ENCODE results near the gene PDE3A. TPM values are rescaled to one million over a fixed set of nuclear protein-coding genes. Genes with fewer than 3 reads are reported as not detected.

Gene PDE3A
- total RNA-seq, 2 experiments from 2014 or later, result not detected

- Histone ChIP-seq H3K4me3 (ENCODE audit: low read depth, low read length, poor library complexity, severe bottlenecking) (no peak overlapping the region), H4K20me1 (ENCODE audit: insufficient read depth, low read length) (no peaks in the 10 kb centered on the region), H3K9me2 (ENCODE audit: insufficient read depth, low read length) (no peaks in the 10 kb centered on the region), H3K4me1 (ENCODE audit: insufficient read depth, low read length, poor library complexity, severe bottlenecking) (no peaks in the 10 kb centered on the region), H3K4me2 (ENCODE audit: low read length) (no peak overlapping the region), H2AFZ (ENCODE audit: low read length) (no peak overlapping the region), H3K36me3 (ENCODE audit: insufficient read depth, low read length) (no peaks in the 10 kb centered on the region), H3K27ac (ENCODE audit: low read depth, low read length, poor library complexity, severe bottlenecking) (no peak overlapping the region), H3K9me3 (ENCODE audit: low read length) (no peaks in the 10 kb centered on the region), H3K79me2 (ENCODE audit: insufficient read depth, low read depth, low read length) (no peaks in the 10 kb centered on the region)
- no TSS peak for BruUV-seq (replicated peaks)
- intact Hi-C loops (cut with micrococcal nuclease; ENCODE audit: unreplicated experiment), result no loop called here
- ChIA-PET CTCF (ENCODE audit: unreplicated experiment) (interaction anchor here (0.6 kb wide), 1 partner anchor 239 kb away, joined by 5 read pairs; no protein-coding TSS in a partner anchor), POLR2A (interaction anchor here (0.7 kb wide), 1 partner anchor 1375 kb away, joined by 4 read pairs; no protein-coding TSS in a partner anchor)
- TF ChIP-seq EZH2phosphoT487 (IDR thresholded peaks at IDR 0.05; ENCODE audit: borderline replicate concordance, low read depth, low read length), result no peak
- TF ChIP-seq, protein P1, sequence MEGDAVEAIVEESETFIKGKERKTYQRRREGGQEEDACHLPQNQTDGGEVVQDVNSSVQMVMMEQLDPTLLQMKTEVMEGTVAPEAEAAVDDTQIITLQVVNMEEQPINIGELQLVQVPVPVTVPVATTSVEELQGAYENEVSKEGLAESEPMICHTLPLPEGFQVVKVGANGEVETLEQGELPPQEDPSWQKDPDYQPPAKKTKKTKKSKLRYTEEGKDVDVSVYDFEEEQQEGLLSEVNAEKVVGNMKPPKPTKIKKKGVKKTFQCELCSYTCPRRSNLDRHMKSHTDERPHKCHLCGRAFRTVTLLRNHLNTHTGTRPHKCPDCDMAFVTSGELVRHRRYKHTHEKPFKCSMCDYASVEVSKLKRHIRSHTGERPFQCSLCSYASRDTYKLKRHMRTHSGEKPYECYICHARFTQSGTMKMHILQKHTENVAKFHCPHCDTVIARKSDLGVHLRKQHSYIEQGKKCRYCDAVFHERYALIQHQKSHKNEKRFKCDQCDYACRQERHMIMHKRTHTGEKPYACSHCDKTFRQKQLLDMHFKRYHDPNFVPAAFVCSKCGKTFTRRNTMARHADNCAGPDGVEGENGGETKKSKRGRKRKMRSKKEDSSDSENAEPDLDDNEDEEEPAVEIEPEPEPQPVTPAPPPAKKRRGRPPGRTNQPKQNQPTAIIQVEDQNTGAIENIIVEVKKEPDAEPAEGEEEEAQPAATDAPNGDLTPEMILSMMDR (conservative IDR thresholded peaks at IDR 0.05; ENCODE audit: low read length), result no peak
- DNase-seq (ENCODE audit: low spot score), result no peak
These were observed 3.8 kb upstream of the PDE3A start for GRCh38 chr12:20364501-20364900.

DNA sequence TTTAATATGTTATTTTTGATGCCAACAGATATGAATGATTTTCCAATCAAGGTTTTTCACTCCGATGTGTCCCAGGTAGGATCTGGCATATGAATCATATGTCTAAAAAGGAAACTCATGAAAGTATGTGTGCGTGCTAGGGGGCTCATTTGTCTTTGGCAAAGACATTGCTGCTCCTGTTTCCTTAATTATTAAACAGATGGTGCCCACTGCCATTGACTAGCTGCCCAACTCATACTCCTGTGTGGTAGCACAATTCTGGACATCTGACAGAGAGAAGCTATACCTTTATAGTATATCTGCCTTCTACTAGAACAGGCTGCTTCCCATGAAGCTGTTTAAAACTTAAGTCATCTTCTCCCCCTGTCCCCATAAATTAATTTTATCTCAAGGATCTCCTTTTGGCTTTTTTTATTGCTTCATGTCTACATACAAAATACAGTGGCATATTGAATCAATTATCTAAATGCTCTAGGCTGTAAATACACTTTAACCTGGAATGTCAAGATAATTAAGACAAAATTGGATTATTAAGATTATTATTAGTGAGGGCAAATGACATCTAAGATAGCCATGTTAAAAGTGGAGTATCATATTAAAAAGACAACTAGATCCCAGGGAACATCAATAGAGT, 1.4 kb upstream of the PDE3A start:
- H3K4me2 ChIP-seq (ENCODE audit: low read length), result no peak overlapping the region
- H3K79me2 ChIP-seq (ENCODE audit: insufficient read depth, low read depth, low read length), result no peaks in the 10 kb centered on the region
- H3K4me1 ChIP-seq (ENCODE audit: insufficient read depth, low read length, poor library complexity, severe bottlenecking), result no peaks in the 10 kb centered on the region
- no TSS peak for BruUV-seq (replicated peaks)
- ChIA-PET CTCF (ENCODE audit: unreplicated experiment) (no interaction called here), POLR2A (no interaction called here)
- no peaks in the 10 kb centered on the region for H4K20me1 ChIP-seq (ENCODE audit: insufficient read depth, low read length)
- TF ChIP-seq, protein P1 (conservative IDR thresholded peaks at IDR 0.05; ENCODE audit: low read length), result no peak
- TF ChIP-seq EZH2phosphoT487 (IDR thresholded peaks at IDR 0.05; ENCODE audit: borderline replicate concordance, low read depth, low read length), result no peak
- no peak overlapping the region for H3K27ac ChIP-seq (ENCODE audit: low read depth, low read length, poor library complexity, severe bottlenecking)
- DNase-seq (ENCODE audit: low spot score), result no peak
- no peak overlapping the region for H3K4me3 ChIP-seq (ENCODE audit: low read depth, low read length, poor library complexity, severe bottlenecking)
- H2AFZ ChIP-seq (ENCODE audit: low read length), result no peak overlapping the region
- H3K9me3 ChIP-seq (ENCODE audit: low read length), result no peaks in the 10 kb centered on the region
- H3K36me3 ChIP-seq (ENCODE audit: insufficient read depth, low read length), result no peaks in the 10 kb centered on the region
- no peaks in the 10 kb centered on the region for H3K9me2 ChIP-seq (ENCODE audit: insufficient read depth, low read length)
- intact Hi-C loops (cut with micrococcal nuclease; ENCODE audit: unreplicated experiment), result no loop called here

GRCh38 chr12:20367583-20368113, 689 bp upstream of the PDE3A start:
- Histone ChIP-seq H3K4me3 (ENCODE audit: low read depth, low read length, poor library complexity, severe bottlenecking) (no peak overlapping the region), H2AFZ (ENCODE audit: low read length) (no peak overlapping the region), H3K4me1 (ENCODE audit: insufficient read depth, low read length, poor library complexity, severe bottlenecking) (no peaks in the 10 kb centered on the region), H3K4me2 (ENCODE audit: low read length) (no peak overlapping the region), H3K36me3 (ENCODE audit: insufficient read depth, low read length) (no peaks in the 10 kb centered on the region), H3K9me3 (ENCODE audit: low read length) (no peaks in the 10 kb centered on the region), H3K9me2 (ENCODE audit: insufficient read depth, low read length) (no peaks in the 10 kb centered on the region), H3K27ac (ENCODE audit: low read depth, low read length, poor library complexity, severe bottlenecking) (no peak overlapping the region), H4K20me1 (ENCODE audit: insufficient read depth, low read length) (no peaks in the 10 kb centered on the region), H3K79me2 (ENCODE audit: insufficient read depth, low read depth, low read length) (no peaks in the 10 kb centered on the region)
- no peak for TF ChIP-seq EZH2phosphoT487 (IDR thresholded peaks at IDR 0.05; ENCODE audit: borderline replicate concordance, low read depth, low read length)
- TF ChIP-seq, protein P1 (conservative IDR thresholded peaks at IDR 0.05; ENCODE audit: low read length), result no peak
- CTCF ChIA-PET (ENCODE audit: unreplicated experiment), result no interaction called here
- no TSS peak for BruUV-seq (replicated peaks)
- intact Hi-C loops (cut with micrococcal nuclease; ENCODE audit: unreplicated experiment), result no loop called here
- DNase-seq (ENCODE audit: low spot score), result no peak
- POLR2A ChIA-PET, result no interaction called here
